ENCODE measurements around the gene RALGAPB. TPM values are rescaled to one million over a fixed set of nuclear protein-coding genes. Genes with fewer than 3 reads are reported as not detected.

RALGAPB gene
- polyA plus RNA-seq, 1 donor (not counting 4 experiments of a cell fraction or from before 2014, with no cell fraction given): 23.8 TPM

DNA sequence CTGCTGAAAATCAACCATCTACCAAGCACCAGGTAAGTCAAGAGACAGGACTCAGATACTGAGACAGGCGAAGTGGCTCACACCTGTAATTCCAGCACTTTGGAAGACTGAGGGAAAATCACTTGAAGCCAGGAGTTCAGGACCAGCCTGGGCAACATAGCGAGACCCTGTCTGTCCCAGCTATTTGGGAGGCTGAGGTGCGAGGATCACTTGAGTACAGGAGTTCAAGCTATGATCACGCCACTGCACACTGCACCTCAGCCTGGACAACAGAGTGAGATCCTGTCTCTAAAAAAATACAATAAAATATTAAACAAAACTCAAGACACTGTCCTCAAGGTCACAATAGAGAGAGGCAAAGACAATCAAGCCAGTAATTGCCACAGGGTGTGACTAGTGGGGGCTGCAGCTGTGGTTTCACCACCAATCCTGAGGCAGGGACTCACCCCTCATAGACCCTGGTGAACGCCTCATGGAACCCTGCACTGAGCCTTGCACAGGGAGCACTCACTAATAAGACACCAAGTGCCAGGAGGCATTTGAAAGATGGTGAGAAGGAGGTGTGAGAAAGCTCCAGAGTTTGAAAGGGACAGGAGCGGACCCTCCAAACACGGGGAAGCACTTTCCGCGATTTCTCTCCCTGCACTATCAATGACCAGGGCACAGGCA, 39.2 kb upstream of the RALGAPB start:
- Histone ChIP-seq H3K9ac (ENCODE audit: control insufficient read depth, extremely low read depth, insufficient read depth, low read length) (peak overlapping the region; percentile 99), H2AFZ (ENCODE audit: control insufficient read depth, low read length) (no peak overlapping the region), H3K9me1 (ENCODE audit: control insufficient read depth, extremely low read depth, insufficient read depth, low read length) (peaks cover 7% of the 10 kb centered on the region), H3K4me2 (ENCODE audit: control insufficient read depth, extremely low read depth, insufficient read depth, low read depth, low read length) (peak overlapping the region; percentile 84), H3K36me3 (ENCODE audit: control insufficient read depth in 2 of 2, extremely low read depth in 1 of 2, insufficient read depth in 2 of 2, low read length in 2 of 2) (peaks cover 43 to 56% of the 10 kb centered on the region in 2 experiments), H3K4me1 (ENCODE audit: control insufficient read depth, extremely low read depth, insufficient read depth, low read length) (peaks cover 25% of the 10 kb centered on the region), H4K20me1 (ENCODE audit: control insufficient read depth, extremely low read depth, insufficient read depth, low read length) (peaks cover 46% of the 10 kb centered on the region), H3K79me2 (ENCODE audit: control insufficient read depth, insufficient read depth, low read length) (peaks cover 66% of the 10 kb centered on the region), H3K27me3 (ENCODE audit: control insufficient read depth, extremely low read depth, insufficient read depth, low read length) (no peaks in the 10 kb centered on the region), H3K9me3 (ENCODE audit: control insufficient read depth, low read depth, low read length) (no peaks in the 10 kb centered on the region), H3K4me3 (ENCODE audit: control insufficient read depth in 2 of 3, extremely low read depth in 1 of 3, insufficient read depth in 2 of 3, low read depth in 1 of 3, low read length in 3 of 3) (peak overlapping the region; percentile 90 to 99 (median 98)), H3K27ac (ENCODE audit: control insufficient read depth, insufficient read depth, low read length) (peak overlapping the region; percentile 92)
- dilution Hi-C loops (cut with MboI; ENCODE audit: extremely low pct_ligation_motif_present, low sequenced_read_pairs): no loop called here
- TF ChIP-seq EZH2 (IDR thresholded peaks at IDR 0.05; ENCODE audit: low read length): no peak
- TF ChIP-seq, protein P1, sequence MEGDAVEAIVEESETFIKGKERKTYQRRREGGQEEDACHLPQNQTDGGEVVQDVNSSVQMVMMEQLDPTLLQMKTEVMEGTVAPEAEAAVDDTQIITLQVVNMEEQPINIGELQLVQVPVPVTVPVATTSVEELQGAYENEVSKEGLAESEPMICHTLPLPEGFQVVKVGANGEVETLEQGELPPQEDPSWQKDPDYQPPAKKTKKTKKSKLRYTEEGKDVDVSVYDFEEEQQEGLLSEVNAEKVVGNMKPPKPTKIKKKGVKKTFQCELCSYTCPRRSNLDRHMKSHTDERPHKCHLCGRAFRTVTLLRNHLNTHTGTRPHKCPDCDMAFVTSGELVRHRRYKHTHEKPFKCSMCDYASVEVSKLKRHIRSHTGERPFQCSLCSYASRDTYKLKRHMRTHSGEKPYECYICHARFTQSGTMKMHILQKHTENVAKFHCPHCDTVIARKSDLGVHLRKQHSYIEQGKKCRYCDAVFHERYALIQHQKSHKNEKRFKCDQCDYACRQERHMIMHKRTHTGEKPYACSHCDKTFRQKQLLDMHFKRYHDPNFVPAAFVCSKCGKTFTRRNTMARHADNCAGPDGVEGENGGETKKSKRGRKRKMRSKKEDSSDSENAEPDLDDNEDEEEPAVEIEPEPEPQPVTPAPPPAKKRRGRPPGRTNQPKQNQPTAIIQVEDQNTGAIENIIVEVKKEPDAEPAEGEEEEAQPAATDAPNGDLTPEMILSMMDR (optimal IDR thresholded peaks at IDR 0.05 in 1 of 3, IDR thresholded peaks at IDR 0.05 in 1 of 3, conservative IDR thresholded peaks at IDR 0.05 in 1 of 3; ENCODE audit: extremely low read depth in 1 of 3, insufficient read depth in 2 of 3, low read length in 3 of 3): no peak
- FAIRE-seq: no peak
- DNase-seq (ENCODE audit: low read depth, low spot score): no peak

DNA sequence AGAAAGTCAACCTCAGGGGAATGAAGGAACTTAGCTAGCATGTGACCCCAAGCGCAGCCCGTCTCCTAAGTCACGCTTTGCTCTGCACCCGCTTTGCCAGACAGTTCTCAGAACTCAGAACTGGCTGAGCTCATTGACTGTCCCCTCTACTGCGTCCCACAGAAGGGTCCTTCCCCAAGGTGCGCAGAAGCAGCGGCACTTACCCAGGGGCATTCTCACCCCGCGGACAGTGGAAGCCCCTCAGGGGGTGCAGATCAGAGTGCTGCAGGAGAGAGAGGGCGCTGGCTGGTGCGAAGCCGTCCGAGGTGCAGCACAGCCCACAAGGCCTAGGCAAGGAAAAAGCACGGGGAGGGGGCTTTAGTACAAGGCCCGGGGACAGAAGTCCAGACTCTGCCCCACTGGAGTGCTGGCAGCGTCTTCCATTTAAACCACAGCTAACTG, 38.3 kb upstream of the RALGAPB start:
- no peak for DNase-seq (ENCODE audit: low read depth, low spot score)
- dilution Hi-C loops (cut with MboI; ENCODE audit: extremely low pct_ligation_motif_present, low sequenced_read_pairs): no loop called here

More for the DNA sequence above, 38.3 kb upstream of the RALGAPB start:
- peaks cover 38% of the 10 kb centered on the region for H4K20me1 ChIP-seq (ENCODE audit: control insufficient read depth, extremely low read depth, insufficient read depth, low read length)
- no peak for FAIRE-seq
- peak overlapping the region; percentile 90 to 99 (median 98) for H3K4me3 ChIP-seq (ENCODE audit: control insufficient read depth in 2 of 3, extremely low read depth in 1 of 3, insufficient read depth in 2 of 3, low read depth in 1 of 3, low read length in 3 of 3)
- H3K9me3 ChIP-seq (ENCODE audit: control insufficient read depth, low read depth, low read length): no peaks in the 10 kb centered on the region
- H3K4me2 ChIP-seq (ENCODE audit: control insufficient read depth, extremely low read depth, insufficient read depth, low read depth, low read length): peak overlapping the region; percentile 84
- no peaks in the 10 kb centered on the region for H3K27me3 ChIP-seq (ENCODE audit: control insufficient read depth, extremely low read depth, insufficient read depth, low read length)
- H3K27ac ChIP-seq (ENCODE audit: control insufficient read depth, insufficient read depth, low read length): peak overlapping the region; percentile 92
- H2AFZ ChIP-seq (ENCODE audit: control insufficient read depth, low read length): no peak overlapping the region
- peaks cover 35 to 47% of the 10 kb centered on the region in 2 experiments for H3K36me3 ChIP-seq (ENCODE audit: control insufficient read depth in 2 of 2, extremely low read depth in 1 of 2, insufficient read depth in 2 of 2, low read length in 2 of 2)
- TF ChIP-seq, protein P1 (optimal IDR thresholded peaks at IDR 0.05 in 1 of 3, IDR thresholded peaks at IDR 0.05 in 1 of 3, conservative IDR thresholded peaks at IDR 0.05 in 1 of 3; ENCODE audit: extremely low read depth in 1 of 3, insufficient read depth in 2 of 3, low read length in 3 of 3): no peak
- TF ChIP-seq EZH2 (IDR thresholded peaks at IDR 0.05; ENCODE audit: low read length): no peak
- H3K9me1 ChIP-seq (ENCODE audit: control insufficient read depth, extremely low read depth, insufficient read depth, low read length): peaks cover 7% of the 10 kb centered on the region
- H3K79me2 ChIP-seq (ENCODE audit: control insufficient read depth, insufficient read depth, low read length): peaks cover 57% of the 10 kb centered on the region
- H3K4me1 ChIP-seq (ENCODE audit: control insufficient read depth, extremely low read depth, insufficient read depth, low read length): peaks cover 25% of the 10 kb centered on the region
- H3K9ac ChIP-seq (ENCODE audit: control insufficient read depth, extremely low read depth, insufficient read depth, low read length): peak overlapping the region; percentile 99

Measured in keratinocyte (primary cell).